22Rv1 (cell line): ENCODE results near the gene ZNF319.

Experiments used
- ZFX ChIP-seq: fragments of 450-650 bp; IDR thresholded peaks from 2 replicates; pipeline ENCODE4 v1.6.1; 2017; ENCODE audit warnings: antibody characterized with exemption, borderline replicate concordance
- TF ChIP-seq, protein P1 (sequence below): fragments of 450-650 bp; IDR thresholded peaks from 2 replicates; pipeline ENCODE4 v1.5.1; 2017; ENCODE audit warnings: mild to moderate bottlenecking

DNA sequence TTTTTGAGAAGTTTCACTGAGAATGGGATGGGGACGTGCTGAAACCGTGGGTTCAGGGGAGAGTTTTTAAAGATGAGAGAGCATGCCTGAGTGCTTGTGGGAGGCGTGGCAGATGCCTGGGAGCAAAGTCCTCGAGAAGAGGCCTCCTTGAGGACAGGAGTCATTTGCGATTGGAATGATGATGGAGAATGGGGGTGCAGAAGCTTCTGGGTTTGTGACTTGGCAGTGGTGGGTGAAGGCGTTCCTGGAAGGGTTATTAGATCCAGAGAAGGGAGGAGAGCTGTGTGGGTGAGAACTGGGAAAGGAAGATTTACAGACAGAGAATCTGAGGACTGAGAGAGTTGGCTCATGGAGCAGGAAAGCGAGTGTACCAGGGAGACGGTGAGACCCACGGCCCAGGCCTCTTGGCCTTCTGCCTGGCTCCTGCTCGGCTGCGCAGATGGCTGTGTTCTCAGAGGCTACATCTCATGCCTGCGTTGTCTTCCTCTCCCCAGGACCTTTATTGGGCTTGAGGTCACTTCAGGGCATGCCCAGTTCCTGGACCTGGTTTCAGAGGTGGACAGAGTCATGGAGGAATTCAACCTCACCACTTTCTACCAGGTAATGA lies 16.5 kb upstream of the ZNF319 start:
- TF ChIP-seq, protein P1, sequence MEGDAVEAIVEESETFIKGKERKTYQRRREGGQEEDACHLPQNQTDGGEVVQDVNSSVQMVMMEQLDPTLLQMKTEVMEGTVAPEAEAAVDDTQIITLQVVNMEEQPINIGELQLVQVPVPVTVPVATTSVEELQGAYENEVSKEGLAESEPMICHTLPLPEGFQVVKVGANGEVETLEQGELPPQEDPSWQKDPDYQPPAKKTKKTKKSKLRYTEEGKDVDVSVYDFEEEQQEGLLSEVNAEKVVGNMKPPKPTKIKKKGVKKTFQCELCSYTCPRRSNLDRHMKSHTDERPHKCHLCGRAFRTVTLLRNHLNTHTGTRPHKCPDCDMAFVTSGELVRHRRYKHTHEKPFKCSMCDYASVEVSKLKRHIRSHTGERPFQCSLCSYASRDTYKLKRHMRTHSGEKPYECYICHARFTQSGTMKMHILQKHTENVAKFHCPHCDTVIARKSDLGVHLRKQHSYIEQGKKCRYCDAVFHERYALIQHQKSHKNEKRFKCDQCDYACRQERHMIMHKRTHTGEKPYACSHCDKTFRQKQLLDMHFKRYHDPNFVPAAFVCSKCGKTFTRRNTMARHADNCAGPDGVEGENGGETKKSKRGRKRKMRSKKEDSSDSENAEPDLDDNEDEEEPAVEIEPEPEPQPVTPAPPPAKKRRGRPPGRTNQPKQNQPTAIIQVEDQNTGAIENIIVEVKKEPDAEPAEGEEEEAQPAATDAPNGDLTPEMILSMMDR, result no peak
- no peak for TF ChIP-seq ZFX
